ENCODE data around the gene JARID2.

DNA sequence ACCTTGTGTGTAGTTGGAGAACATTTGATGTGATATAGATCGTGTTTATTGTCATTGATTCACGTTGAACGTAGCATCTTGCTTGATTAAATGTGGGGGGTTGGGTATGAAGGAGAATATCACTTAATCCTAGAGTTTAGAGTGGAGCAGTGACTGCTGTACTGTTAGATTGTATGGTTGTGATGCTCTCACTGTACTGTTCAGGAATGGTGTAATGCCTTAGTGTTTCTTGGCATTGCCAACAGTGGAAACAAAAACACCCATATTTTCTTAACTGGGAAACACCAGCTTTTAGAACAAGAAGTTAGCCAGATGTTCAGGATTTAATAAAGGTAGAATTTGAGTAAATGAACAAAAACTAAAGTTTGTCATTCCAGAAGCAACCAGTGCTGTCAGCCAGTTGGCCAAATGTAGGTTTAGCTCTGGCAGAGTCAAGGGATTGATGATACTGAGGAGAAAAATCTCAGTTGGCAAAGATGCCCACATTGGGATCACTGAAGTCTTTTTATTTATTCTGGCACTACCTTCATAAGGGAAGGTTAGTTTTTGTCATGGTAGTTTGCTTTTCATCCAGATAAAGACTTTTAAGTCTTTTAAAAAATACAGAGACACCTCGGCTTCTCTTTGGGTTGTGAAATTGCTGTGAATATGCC, 129.9 kb downstream of the JARID2 start:
- TF ChIP-seq, protein P1, sequence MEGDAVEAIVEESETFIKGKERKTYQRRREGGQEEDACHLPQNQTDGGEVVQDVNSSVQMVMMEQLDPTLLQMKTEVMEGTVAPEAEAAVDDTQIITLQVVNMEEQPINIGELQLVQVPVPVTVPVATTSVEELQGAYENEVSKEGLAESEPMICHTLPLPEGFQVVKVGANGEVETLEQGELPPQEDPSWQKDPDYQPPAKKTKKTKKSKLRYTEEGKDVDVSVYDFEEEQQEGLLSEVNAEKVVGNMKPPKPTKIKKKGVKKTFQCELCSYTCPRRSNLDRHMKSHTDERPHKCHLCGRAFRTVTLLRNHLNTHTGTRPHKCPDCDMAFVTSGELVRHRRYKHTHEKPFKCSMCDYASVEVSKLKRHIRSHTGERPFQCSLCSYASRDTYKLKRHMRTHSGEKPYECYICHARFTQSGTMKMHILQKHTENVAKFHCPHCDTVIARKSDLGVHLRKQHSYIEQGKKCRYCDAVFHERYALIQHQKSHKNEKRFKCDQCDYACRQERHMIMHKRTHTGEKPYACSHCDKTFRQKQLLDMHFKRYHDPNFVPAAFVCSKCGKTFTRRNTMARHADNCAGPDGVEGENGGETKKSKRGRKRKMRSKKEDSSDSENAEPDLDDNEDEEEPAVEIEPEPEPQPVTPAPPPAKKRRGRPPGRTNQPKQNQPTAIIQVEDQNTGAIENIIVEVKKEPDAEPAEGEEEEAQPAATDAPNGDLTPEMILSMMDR (IDR thresholded peaks at IDR 0.05 in 4 of 5, conservative IDR thresholded peaks at IDR 0.05 in 1 of 5): no peak
- no peak for TF ChIP-seq POLR2A (IDR thresholded peaks at IDR 0.05)

All from gastrocnemius medialis (tissue), 4 donors.